Measurements from ENCODE around the gene UFD1.

The UFD1 gene

GRCh38 chr22:19478901-19479354 lies at the start of gene UFD1:
Gene UFD1 (minus strand): TSS chr22:19479193. CDS start chr22:19479085, 108 bp downstream.
- no peak for DNase-seq

- DNase-seq, result no peak
Observed at GRCh38 chr22:19527861-19528417, 48.9 kb upstream of the UFD1 start.

- no peak for DNase-seq
Observed at GRCh38 chr22:19527321-19527721, 48.3 kb upstream of the UFD1 start.

- no peak for DNase-seq
Observed at GRCh38 chr22:19526702-19527111, 47.7 kb upstream of the UFD1 start.

GRCh38 chr22:19526076-19526701 lies 47.2 kb upstream of the UFD1 start:
- DNase-seq, result no peak

GRCh38 chr22:19525666-19526065 lies 46.7 kb upstream of the UFD1 start:
- DNase-seq, result no peak

- no peak for DNase-seq
Observed at GRCh38 chr22:19525116-19525660, 46.2 kb upstream of the UFD1 start.

- DNase-seq, result peak; percentile 85
Observed at GRCh38 chr22:19524170-19525115, 45.5 kb upstream of the UFD1 start, which contains the start of gene CLDN5. Gene CLDN5 (minus strand): TSS chr22:19524410. CDS start chr22:19524255, 155 bp downstream.

GRCh38 chr22:19523240-19524169 lies 44.5 kb upstream of the UFD1 start:
- peak; percentile 86 for DNase-seq

GRCh38 chr22:19522881-19523239 lies 43.9 kb upstream of the UFD1 start:
- no peak for DNase-seq

- no peak for DNase-seq
Observed at GRCh38 chr22:19522190-19522880, 43.3 kb upstream of the UFD1 start.

GRCh38 chr22:19520566-19521305 lies 41.7 kb upstream of the UFD1 start:
- DNase-seq, result no peak

- DNase-seq, result no peak
Observed at GRCh38 chr22:19520007-19520406, 41.0 kb upstream of the UFD1 start.

- no peak for DNase-seq
Observed at GRCh38 chr22:19519041-19519926, 40.3 kb upstream of the UFD1 start.

GRCh38 chr22:19518635-19519034 lies 39.6 kb upstream of the UFD1 start:
- DNase-seq, result no peak

- no peak for DNase-seq
Observed at GRCh38 chr22:19517919-19518611, 39.1 kb upstream of the UFD1 start.

- no peak for DNase-seq
Observed at GRCh38 chr22:19517171-19517500, 38.1 kb upstream of the UFD1 start.

- no peak for DNase-seq
Observed at GRCh38 chr22:19516378-19517170, 37.6 kb upstream of the UFD1 start.
